ENCODE measurements around the gene NAA25.

The NAA25 gene

DNA sequence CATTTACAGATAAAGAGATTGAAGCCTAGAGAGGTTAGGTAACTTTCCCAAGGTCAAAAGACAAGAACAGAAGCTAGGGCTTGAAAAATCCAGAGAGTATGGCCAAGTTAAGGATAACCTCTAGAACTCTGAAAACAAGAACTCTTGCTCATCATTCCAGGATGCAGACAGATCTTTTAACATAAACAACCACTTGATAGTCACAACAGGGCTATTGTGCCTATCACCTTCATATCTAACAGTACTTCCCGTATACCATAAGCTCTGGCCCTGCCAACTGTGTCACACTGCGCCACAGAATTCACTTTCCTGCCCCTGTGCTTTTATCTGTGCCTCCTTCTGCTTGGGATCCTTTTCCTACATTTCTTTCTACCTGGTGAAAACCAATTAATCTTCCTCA, 77.1 kb downstream of the NAA25 start:
- TF ChIP-seq TAF1 (IDR thresholded peaks at IDR 0.05; ENCODE audit: borderline replicate concordance, low read depth, low read length): no peak
- no peak for TF ChIP-seq POLR2A (IDR thresholded peaks at IDR 0.05; ENCODE audit: low read depth, low read length)
- TF ChIP-seq POLR2AphosphoS5 (IDR thresholded peaks at IDR 0.05; ENCODE audit: low read depth, low read length): no peak
- peak; percentile 5 for FAIRE-seq
- no peak for DNase-seq (ENCODE audit: insufficient read length)

DNA sequence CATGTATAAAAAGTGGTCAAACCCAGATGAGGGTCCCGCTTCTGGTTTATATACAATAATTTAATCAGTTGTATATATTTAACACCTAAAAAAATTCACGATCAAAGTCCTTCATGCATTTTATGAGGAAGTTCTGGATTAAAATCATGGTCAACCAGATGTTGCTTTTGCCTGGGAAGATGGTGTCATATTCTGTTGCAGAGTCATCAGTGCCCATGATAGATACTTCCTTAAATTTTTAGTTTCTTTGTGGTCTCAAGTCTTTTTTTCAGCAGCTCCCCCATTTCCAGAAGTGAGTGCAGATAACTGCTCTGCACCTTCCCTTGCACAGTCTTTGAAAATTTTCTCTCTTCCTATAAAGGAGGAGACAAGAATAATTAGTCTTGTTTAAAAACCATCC, 79.3 kb downstream of the NAA25 start:
- no peak for FAIRE-seq
- TF ChIP-seq TAF1 (IDR thresholded peaks at IDR 0.05; ENCODE audit: borderline replicate concordance, low read depth, low read length) (no peak), POLR2AphosphoS5 (IDR thresholded peaks at IDR 0.05; ENCODE audit: low read depth, low read length) (no peak), POLR2A (IDR thresholded peaks at IDR 0.05; ENCODE audit: low read depth, low read length) (no peak)
- DNase-seq (ENCODE audit: insufficient read length): no peak

DNA sequence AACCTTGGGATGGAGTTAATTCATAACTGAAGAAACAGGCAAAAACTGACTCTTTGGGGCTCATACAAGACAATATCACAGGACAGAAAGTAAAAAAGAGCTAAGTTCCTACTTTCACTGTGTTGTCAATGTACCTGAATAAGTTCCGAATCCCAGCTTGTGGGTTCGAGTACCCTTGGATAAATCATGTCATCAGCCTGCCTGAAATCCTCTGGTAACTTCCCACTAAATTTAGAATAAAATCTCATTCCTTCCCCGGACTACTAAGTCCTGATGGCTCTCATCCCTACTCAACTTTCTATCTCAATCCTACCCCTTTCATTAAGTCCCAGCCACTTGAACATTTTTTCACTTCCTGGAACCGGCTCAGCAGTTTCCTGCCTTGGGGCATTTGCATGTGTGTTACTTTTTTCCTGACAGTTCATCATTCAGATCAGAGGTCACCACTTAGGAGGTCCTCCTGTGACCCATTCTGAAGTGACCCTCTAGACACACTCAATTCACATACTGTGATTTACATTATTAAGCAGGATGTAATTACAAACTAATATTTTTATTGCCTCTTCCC, 82.7 kb downstream of the NAA25 start:
- no peak for DNase-seq (ENCODE audit: insufficient read length)
- TF ChIP-seq POLR2A (IDR thresholded peaks at IDR 0.05; ENCODE audit: low read depth, low read length) (no peak), TAF1 (IDR thresholded peaks at IDR 0.05; ENCODE audit: borderline replicate concordance, low read depth, low read length) (no peak), POLR2AphosphoS5 (IDR thresholded peaks at IDR 0.05; ENCODE audit: low read depth, low read length) (no peak)
- FAIRE-seq: no peak

GRCh38 chr12:112023759-112024396, 84.7 kb downstream of the NAA25 start:
- no peak for DNase-seq (ENCODE audit: insufficient read length)
- FAIRE-seq: no peak
- TF ChIP-seq POLR2AphosphoS5 (IDR thresholded peaks at IDR 0.05; ENCODE audit: low read depth, low read length) (no peak), TAF1 (IDR thresholded peaks at IDR 0.05; ENCODE audit: borderline replicate concordance, low read depth, low read length) (no peak), POLR2A (IDR thresholded peaks at IDR 0.05; ENCODE audit: low read depth, low read length) (no peak)

DNA sequence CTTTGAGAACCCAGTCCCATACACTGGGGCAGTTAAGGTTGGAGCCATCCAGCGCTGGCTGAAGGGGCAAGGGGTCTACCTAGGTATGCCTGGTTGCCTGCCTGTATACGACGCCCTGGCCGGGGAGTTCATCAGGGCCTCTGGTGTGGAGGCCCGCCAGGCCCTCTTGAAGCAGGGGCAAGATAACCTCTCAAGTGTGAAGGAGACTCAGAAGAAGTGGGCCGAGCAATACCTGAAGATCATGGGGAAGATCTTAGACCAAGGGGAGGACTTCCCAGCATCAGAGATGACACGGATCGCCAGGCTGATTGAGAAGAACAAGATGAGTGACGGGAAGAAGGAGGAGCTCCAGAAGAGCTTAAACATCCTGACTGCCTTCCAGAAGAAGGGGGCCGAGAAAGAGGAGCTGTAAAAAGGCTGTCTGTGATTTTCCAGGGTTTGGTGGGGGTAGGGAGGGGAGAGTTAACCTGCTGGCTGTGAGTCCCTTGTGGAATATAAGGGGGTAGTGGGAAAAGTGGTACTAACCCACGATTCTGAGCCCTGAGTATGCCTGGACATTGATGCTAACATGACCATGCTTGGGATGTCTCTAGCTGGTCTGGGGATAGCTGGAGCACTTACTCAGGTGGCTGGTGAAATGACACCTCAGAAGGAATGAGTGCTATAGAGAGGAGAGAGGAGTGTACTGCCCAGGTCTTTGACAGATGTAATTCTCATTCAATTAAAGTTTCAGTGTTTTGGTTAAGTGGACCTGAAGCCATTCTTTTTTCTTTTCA, 86.2 kb downstream of the NAA25 start:
- peak; percentile 26; the same call in 1 of the 2 replicates for TF ChIP-seq POLR2A (IDR thresholded peaks at IDR 0.05; ENCODE audit: low read depth, low read length)
- no peak for TF ChIP-seq TAF1 (IDR thresholded peaks at IDR 0.05; ENCODE audit: borderline replicate concordance, low read depth, low read length)
- no peak; the same call in 1 of the 2 replicates for TF ChIP-seq POLR2AphosphoS5 (IDR thresholded peaks at IDR 0.05; ENCODE audit: low read depth, low read length)
- DNase-seq (ENCODE audit: insufficient read length) (no peak), FAIRE-seq (no peak)

DNA sequence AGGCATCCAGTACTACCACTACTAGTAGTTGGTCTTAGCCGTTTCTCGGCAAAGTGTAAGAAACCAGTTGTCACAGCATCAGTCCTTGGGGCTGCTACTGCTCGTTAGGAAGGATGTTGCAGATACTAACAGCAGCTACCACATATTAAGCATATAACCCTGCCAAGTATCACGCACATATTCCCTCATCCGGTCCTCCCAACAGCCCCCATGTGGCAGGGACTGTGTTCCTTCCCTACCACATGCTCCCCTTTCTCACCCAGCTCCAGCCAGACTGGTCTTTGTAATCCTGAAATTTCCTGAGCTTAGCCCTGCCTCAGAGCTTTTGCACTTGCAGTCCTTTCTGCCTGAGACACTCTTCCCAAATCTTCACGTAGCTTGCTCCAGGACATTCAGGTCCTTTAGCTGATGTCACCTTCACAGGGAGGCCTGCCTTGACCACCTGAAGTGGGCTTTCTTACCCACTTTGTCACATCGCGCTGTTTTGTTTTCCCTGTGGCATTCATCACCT, 87.6 kb downstream of the NAA25 start:
- DNase-seq (ENCODE audit: insufficient read length): no peak

DNA sequence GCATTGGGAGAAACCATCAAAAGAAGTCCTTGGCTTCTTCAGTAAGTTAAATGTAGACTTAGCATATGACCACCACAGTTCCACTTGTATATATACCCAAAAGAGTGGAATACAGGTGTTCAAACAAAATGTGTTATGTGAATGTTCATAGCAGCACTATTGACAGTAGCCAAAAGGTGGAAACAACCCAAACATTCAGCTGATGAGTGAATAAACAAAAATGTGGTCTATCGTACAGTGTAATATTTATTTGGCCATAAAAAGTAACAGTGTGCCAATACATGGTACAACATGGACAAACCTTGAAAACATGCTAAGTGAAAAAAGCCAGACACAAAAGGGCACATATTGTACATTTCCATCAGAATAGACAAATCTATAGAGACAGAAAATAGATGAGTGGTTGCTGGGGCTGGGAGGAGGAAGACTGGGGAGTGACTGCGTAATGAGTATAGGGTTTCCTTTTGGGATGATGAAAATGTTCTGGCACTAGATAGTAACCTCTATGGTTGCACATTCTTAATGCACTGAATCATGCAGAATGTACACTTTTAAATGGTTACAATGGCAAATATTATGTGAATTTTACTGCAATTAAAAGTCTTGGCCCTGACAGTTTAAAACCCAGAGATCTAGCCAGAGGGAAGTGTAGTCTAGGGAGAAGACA, 89.9 kb downstream of the NAA25 start:
- no peak for TF ChIP-seq POLR2AphosphoS5 (IDR thresholded peaks at IDR 0.05; ENCODE audit: low read depth, low read length)
- no peak for TF ChIP-seq POLR2A (IDR thresholded peaks at IDR 0.05; ENCODE audit: low read depth, low read length)
- no peak for TF ChIP-seq TAF1 (IDR thresholded peaks at IDR 0.05; ENCODE audit: borderline replicate concordance, low read depth, low read length)
- FAIRE-seq (no peak), DNase-seq (ENCODE audit: insufficient read length) (no peak)

More for the DNA sequence above, 87.6 kb downstream of the NAA25 start:
- TF ChIP-seq POLR2A (IDR thresholded peaks at IDR 0.05; ENCODE audit: low read depth, low read length): 0 out of 2 replicates have a peak, but pooled peaks have one; percentile 47
- peak; percentile 68; the same call in 1 of the 2 replicates for TF ChIP-seq POLR2AphosphoS5 (IDR thresholded peaks at IDR 0.05; ENCODE audit: low read depth, low read length)
- no peak for TF ChIP-seq TAF1 (IDR thresholded peaks at IDR 0.05; ENCODE audit: borderline replicate concordance, low read depth, low read length)
- no peak for FAIRE-seq

- TF ChIP-seq TAF1 (IDR thresholded peaks at IDR 0.05; ENCODE audit: borderline replicate concordance, low read depth, low read length) (no peak), POLR2A (IDR thresholded peaks at IDR 0.05; ENCODE audit: low read depth, low read length) (no peak), POLR2AphosphoS5 (IDR thresholded peaks at IDR 0.05; ENCODE audit: low read depth, low read length) (no peak)
- DNase-seq (ENCODE audit: insufficient read length) (no peak), FAIRE-seq (no peak)
Measured at GRCh38 chr12:112017041-112017440, 91.5 kb downstream of the NAA25 start.

DNA sequence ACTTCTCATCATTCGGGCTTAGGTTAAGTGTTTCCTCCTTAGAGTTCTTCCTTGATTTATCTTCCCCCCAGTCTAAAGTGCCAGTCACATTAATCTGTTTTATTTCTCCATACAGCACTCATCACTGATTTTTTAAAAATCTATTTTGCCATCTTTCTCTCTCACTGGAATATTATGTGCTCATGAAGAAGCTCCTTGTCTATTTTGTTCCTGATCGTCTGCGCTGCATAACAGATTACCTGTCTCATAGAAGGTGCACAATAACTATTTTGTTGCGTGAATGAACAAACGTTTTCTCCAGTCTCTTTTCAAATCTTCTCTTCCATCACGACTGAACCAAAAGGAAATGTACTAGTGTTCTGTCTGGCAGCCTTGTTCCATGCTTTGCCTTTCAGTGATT, 92.6 kb downstream of the NAA25 start:
- no peak for DNase-seq (ENCODE audit: insufficient read length)
- TF ChIP-seq TAF1 (IDR thresholded peaks at IDR 0.05; ENCODE audit: borderline replicate concordance, low read depth, low read length) (no peak), POLR2AphosphoS5 (IDR thresholded peaks at IDR 0.05; ENCODE audit: low read depth, low read length) (no peak)
- FAIRE-seq: no peak

GRCh38 chr12:112013601-112014402, 94.8 kb downstream of the NAA25 start:
- DNase-seq (ENCODE audit: insufficient read length) (no peak), FAIRE-seq (peak; percentile 94)
- 0 out of 2 replicates have a peak, but pooled peaks have one; percentile 19 for TF ChIP-seq TAF1 (IDR thresholded peaks at IDR 0.05; ENCODE audit: borderline replicate concordance, low read depth, low read length)
- peak; percentile 82 for TF ChIP-seq POLR2A (IDR thresholded peaks at IDR 0.05; ENCODE audit: low read depth, low read length)
- TF ChIP-seq POLR2AphosphoS5 (IDR thresholded peaks at IDR 0.05; ENCODE audit: low read depth, low read length): peak; percentile 85

Measured in GM12892 (cell line).